Uterus (tissue), 4 donors: ENCODE results near the gene CDSN. TPM values are rescaled to one million over a fixed set of nuclear protein-coding genes. Genes with fewer than 3 reads are reported as not detected.

ENCODE experiments used
- DNase-seq, 2 donors: peaks; one replicate each; pipeline ENCODE4 v3.0.0-alpha.2; 2019 to 2020
- H3K27ac ChIP-seq, 2 donors: fragments of 200-600 bp; sonication (generic); 1 replicate in 1 of 2; 2 replicates in 1 of 2; pipeline ENCODE4 v1.5.1; 2016 to 2018
- H3K27me3 ChIP-seq, 2 donors: fragments of 200-600 bp; sonication (generic); one replicate each; pipeline ENCODE4 v1.5.1; 2018 to 2019; ENCODE audit warnings: control low read depth in 1 of 2
- H3K36me3 ChIP-seq, 2 donors: fragments of 200-600 bp; sonication (generic); one replicate each; pipeline ENCODE4 v1.5.1; 2019; ENCODE audit warnings: control low read depth in 1 of 2
- H3K4me1 ChIP-seq, 2 donors: fragments of 200-600 bp; sonication (generic); one replicate each; pipeline ENCODE4 v1.5.1; 2018 to 2019; ENCODE audit warnings: control low read depth in 1 of 2
- H3K4me3 ChIP-seq, 2 donors: fragments of 200-600 bp; sonication (generic); 1 replicate in 1 of 2; 2 replicates in 1 of 2; pipeline ENCODE4 v1.5.1; 2018 to 2019; ENCODE audit warnings: mild to moderate bottlenecking in 1 of 2
- H3K9me3 ChIP-seq, 2 donors: fragments of 200-600 bp; sonication (generic); one replicate each; pipeline ENCODE4 v1.5.1; 2019; ENCODE audit warnings: control low read depth in 1 of 2
- CTCF ChIP-seq, 4 experiments: fragments of 200-600 bp in 2 of 4; fragments of 450-650 bp in 2 of 4; sonication (generic) in 2 of 4; IDR thresholded peaks; one replicate each; pipeline ENCODE4 v1.5.1; 2016 to 2019; ENCODE audit warnings: antibody characterized with exemption in 4 of 4, mild to moderate bottlenecking in 2 of 4, moderate library complexity in 1 of 4
- POLR2A ChIP-seq, 2 donors: fragments of 450-650 bp; IDR thresholded peaks; one replicate each; pipeline ENCODE4 v1.6.1; 2016; ENCODE audit warnings: antibody characterized with exemption in 2 of 2, mild to moderate bottlenecking in 1 of 2, moderate library complexity in 1 of 2
- intact Hi-C: fragments of 100-400 bp; cut with DNase I; formaldehyde crosslinking; loops from one replicate; pipeline ENCODE4 v1.15.1; 2023; ENCODE audit warnings: low total_unique reads
- total RNA-seq, 4 donors: library from RNA; depleted of rRNA in 3 of 4; stranded (reverse); fragments of >200 nt in 3 of 4; gene quantifications; one replicate each; pipeline versions ENCODE4 v1.1.0 to v1.2.4, GENCODE V29; 2014 to 2023
- donor health status: DM: yes; HTN: yes; CAD: no.

CDSN gene
- total RNA-seq, 4 donors from 2014 or later = 0.28 TPM; not detected in 3

DNA sequence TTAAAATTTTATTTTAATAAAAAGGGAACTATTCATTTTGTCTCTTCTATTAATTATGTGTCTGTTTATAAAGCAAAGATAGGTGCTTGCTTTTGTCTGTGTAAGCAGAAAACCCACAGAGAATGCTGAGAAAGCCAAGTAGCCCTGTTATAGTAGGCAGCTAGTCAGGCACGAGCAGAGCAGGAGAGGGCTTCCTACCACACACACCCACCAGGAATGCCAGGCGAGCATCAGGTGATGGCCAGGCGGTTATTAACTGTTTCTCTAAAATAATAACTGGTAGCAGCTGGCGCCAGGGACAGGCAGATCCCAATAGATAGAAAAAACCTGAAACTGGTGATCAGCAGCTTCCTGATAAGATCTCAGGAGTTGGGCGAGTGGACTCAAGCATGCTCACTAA, 23.6 kb downstream of the CDSN start:
- no peaks in the 10 kb centered on the region for H3K9me3 ChIP-seq
- no peaks in the 10 kb centered on the region for H3K27me3 ChIP-seq
- intact Hi-C loops = no loop called here
- H3K36me3 ChIP-seq = no peaks in the 10 kb centered on the region
- no peak for DNase-seq
- H3K27ac ChIP-seq = no peak overlapping the region
- H3K4me3 ChIP-seq = no peak overlapping the region
- H3K4me1 ChIP-seq = no peaks in the 10 kb centered on the region
- no peak for TF ChIP-seq POLR2A (IDR thresholded peaks at IDR 0.05)
- no peak for TF ChIP-seq CTCF (IDR thresholded peaks at IDR 0.05)

DNA sequence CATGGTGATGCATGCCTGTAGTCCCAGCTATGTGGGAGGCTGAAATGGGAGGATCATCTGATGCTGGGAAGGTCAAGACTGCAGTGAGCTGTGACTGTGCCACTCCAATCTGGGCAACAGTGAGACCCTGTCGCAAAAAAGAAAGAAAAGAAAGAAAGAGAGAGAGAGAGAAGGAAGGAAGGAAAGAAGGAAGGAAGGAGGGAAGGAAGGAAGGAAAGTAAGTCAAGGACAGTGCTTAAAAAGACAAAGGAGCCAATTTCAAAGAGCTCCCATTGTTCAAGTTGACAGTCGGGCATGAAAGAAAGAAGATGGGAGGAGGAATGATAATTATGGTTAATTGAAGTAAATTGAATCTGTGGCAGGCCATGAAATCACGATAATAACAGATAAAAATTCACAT, 24.0 kb downstream of the CDSN start:
- Histone ChIP-seq H3K27me3 (no peaks in the 10 kb centered on the region), H3K9me3 (no peaks in the 10 kb centered on the region), H3K4me3 (no peak overlapping the region), H3K27ac (no peak overlapping the region), H3K36me3 (no peaks in the 10 kb centered on the region), H3K4me1 (no peaks in the 10 kb centered on the region)
- no peak for DNase-seq
- TF ChIP-seq CTCF (IDR thresholded peaks at IDR 0.05) = no peak
- no peak for TF ChIP-seq POLR2A (IDR thresholded peaks at IDR 0.05)
- intact Hi-C loops = no loop called here

GRCh38 chr6:31094389-31094881, 25.8 kb downstream of the CDSN start:
- no peaks in the 10 kb centered on the region for H3K27me3 ChIP-seq
- TF ChIP-seq CTCF (IDR thresholded peaks at IDR 0.05) = no peak
- no peak for TF ChIP-seq POLR2A (IDR thresholded peaks at IDR 0.05)
- H3K4me3 ChIP-seq = no peak overlapping the region
- intact Hi-C loops = no loop called here
- H3K27ac ChIP-seq = no peak overlapping the region
- no peaks in the 10 kb centered on the region for H3K9me3 ChIP-seq
- DNase-seq = no peak
- H3K36me3 ChIP-seq = no peaks in the 10 kb centered on the region
- no peaks in the 10 kb centered on the region for H3K4me1 ChIP-seq

GRCh38 chr6:31092769-31093505, 27.3 kb downstream of the CDSN start:
- Histone ChIP-seq H3K27ac (no peak overlapping the region), H3K4me1 (no peaks in the 10 kb centered on the region), H3K27me3 (no peaks in the 10 kb centered on the region), H3K9me3 (no peaks in the 10 kb centered on the region), H3K4me3 (no peak overlapping the region), H3K36me3 (no peaks in the 10 kb centered on the region)
- intact Hi-C loops = no loop called here
- DNase-seq = no peak
- TF ChIP-seq CTCF (IDR thresholded peaks at IDR 0.05) = no peak
- no peak for TF ChIP-seq POLR2A (IDR thresholded peaks at IDR 0.05)

GRCh38 chr6:31092238-31092637, 28.0 kb downstream of the CDSN start:
- Histone ChIP-seq H3K27ac (no peak overlapping the region), H3K27me3 (no peaks in the 10 kb centered on the region), H3K4me3 (no peak overlapping the region), H3K9me3 (no peaks in the 10 kb centered on the region), H3K36me3 (no peaks in the 10 kb centered on the region), H3K4me1 (no peaks in the 10 kb centered on the region)
- TF ChIP-seq CTCF (IDR thresholded peaks at IDR 0.05) (no peak), POLR2A (IDR thresholded peaks at IDR 0.05) (no peak)
- no peak for DNase-seq
- intact Hi-C loops = no loop called here
